Astrocyte (in vitro differentiated cells and primary cell): Measurements from ENCODE around the gene SENP1. TPM values are rescaled to one million over a fixed set of nuclear protein-coding genes. Genes with fewer than 3 reads are reported as not detected.

Experiments used
- DNase-seq: peaks from one replicate; pipeline ENCODE4 v3.0.0-alpha.2; 2010; ENCODE audit warnings: low read depth
- FAIRE-seq: peaks from 2 replicates; lab custom pipeline; 2011; peaks lifted over from hg19 to GRCh38; lab: Jason Lieb, UNC
- H2AFZ ChIP-seq: 2 replicates; pipeline ENCODE4 v1.6.0; 2012; ENCODE audit warnings: low read depth, low read length, inconsistent platforms
- H3K27ac ChIP-seq: 2 replicates; pipeline ENCODE4 v1.5.1; 2011; ENCODE audit warnings: low read depth, low read length, inconsistent platforms
- H3K27me3 ChIP-seq: 2 replicates; pipeline ENCODE4 v1.6.0; 2011; ENCODE audit warnings: low read length, inconsistent platforms; ENCODE audit not compliant: insufficient read depth
- H3K36me3 ChIP-seq: 2 replicates; pipeline ENCODE4 v1.5.1; 2011; ENCODE audit warnings: low read length, inconsistent platforms; ENCODE audit not compliant: insufficient read depth
- H3K4me1 ChIP-seq: 2 replicates; pipeline ENCODE4 v1.5.1; 2011; ENCODE audit warnings: low read length, inconsistent platforms; ENCODE audit not compliant: insufficient read depth
- H3K4me2 ChIP-seq: 2 replicates; pipeline ENCODE4 v1.6.0; 2012; ENCODE audit warnings: low read length, inconsistent platforms
- H3K4me3 ChIP-seq: 2 replicates; pipeline ENCODE4 v1.5.1; 2011; ENCODE audit warnings: low read depth, mild to moderate bottlenecking, low read length, inconsistent platforms; ENCODE audit not compliant: insufficient read depth
- H3K79me2 ChIP-seq: 2 replicates; pipeline ENCODE4 v1.6.0; 2012; ENCODE audit warnings: mild to moderate bottlenecking, low read length, inconsistent platforms; ENCODE audit not compliant: insufficient read depth
- H3K9ac ChIP-seq: 2 replicates; pipeline ENCODE4 v1.6.0; 2012; ENCODE audit warnings: mild to moderate bottlenecking, low read length, inconsistent platforms
- H3K9me3 ChIP-seq: 2 replicates; pipeline ENCODE4 v1.5.1; 2012; ENCODE audit warnings: low read depth, mild to moderate bottlenecking, low read length, inconsistent platforms; ENCODE audit not compliant: insufficient read depth
- H4K20me1 ChIP-seq: 2 replicates; pipeline ENCODE4 v1.6.0; 2012; ENCODE audit warnings: low read length, inconsistent platforms; ENCODE audit not compliant: insufficient read depth
- H3K27ac Mint-ChIP-seq: one replicate; pipeline ENCODE4 v1.8.0; 2021; ENCODE audit warnings: mild to moderate bottlenecking, mixed read lengths; ENCODE audit not compliant: unreplicated experiment
- H3K27me3 Mint-ChIP-seq: one replicate; pipeline ENCODE4 v1.8.0; 2021; ENCODE audit warnings: low read depth, mixed read lengths; ENCODE audit not compliant: unreplicated experiment
- H3K36me3 Mint-ChIP-seq: one replicate; pipeline ENCODE4 v1.8.0; 2021; ENCODE audit warnings: low read depth, mixed read lengths; ENCODE audit not compliant: unreplicated experiment
- H3K4me1 Mint-ChIP-seq: one replicate; pipeline ENCODE4 v1.8.0; 2021; ENCODE audit warnings: low read depth, mixed read lengths; ENCODE audit not compliant: unreplicated experiment
- H3K4me3 Mint-ChIP-seq: one replicate; pipeline ENCODE4 v1.8.0; 2021; ENCODE audit warnings: mild to moderate bottlenecking, moderate library complexity, mixed read lengths; ENCODE audit not compliant: unreplicated experiment
- H3K9me3 Mint-ChIP-seq: one replicate; pipeline ENCODE4 v1.8.0; 2021; ENCODE audit warnings: mild to moderate bottlenecking, mixed read lengths; ENCODE audit not compliant: unreplicated experiment
- CTCF ChIP-seq: IDR thresholded peaks from 2 replicates; pipeline ENCODE4 v1.5.1; 2011; ENCODE audit warnings: low read depth, mild to moderate bottlenecking, inconsistent platforms, low read length, moderate library complexity; ENCODE audit not compliant: insufficient read depth
- EZH2 ChIP-seq: IDR thresholded peaks from 2 replicates; pipeline ENCODE4 v1.6.1; 2012; ENCODE audit warnings: mild to moderate bottlenecking, low read length, inconsistent platforms; ENCODE audit not compliant: insufficient read depth
- total RNA-seq: library from RNA; stranded (reverse); gene quantifications from 2 replicates; pipeline ENCODE4 v1.2.1, GENCODE V29; 2021

The SENP1 gene
- total RNA-seq, 1 donor from 2014 or later: 13.6 TPM

- Histone ChIP-seq H2AFZ (no peak overlapping the region), H3K27me3 (peaks cover 5% of the 10 kb centered on the region), H3K4me1 (no peaks in the 10 kb centered on the region), H3K9ac (no peak overlapping the region), H3K79me2 (no peaks in the 10 kb centered on the region), H3K4me2 (no peak overlapping the region), H3K4me3 (no peak overlapping the region), H3K36me3 (no peaks in the 10 kb centered on the region), H3K27ac (no peak overlapping the region), H4K20me1 (no peaks in the 10 kb centered on the region), H3K9me3 (no peaks in the 10 kb centered on the region)
- no peak for DNase-seq
- Mint-ChIP-seq H3K27me3 (peaks cover 14% of the 10 kb centered on the region), H3K4me1 (peaks cover 19% of the 10 kb centered on the region), H3K9me3 (no peaks in the 10 kb centered on the region), H3K4me3 (no peak overlapping the region), H3K36me3 (no peaks in the 10 kb centered on the region), H3K27ac (no peak overlapping the region)
- FAIRE-seq: no peak
- TF ChIP-seq CTCF (no peak), EZH2 (no peak)
Observed at GRCh38 chr12:48027183-48028002, 78.5 kb downstream of the SENP1 start.

- H3K36me3 ChIP-seq: no peaks in the 10 kb centered on the region
- no peak overlapping the region for H3K27ac Mint-ChIP-seq
- H3K4me2 ChIP-seq: no peak overlapping the region
- no peaks in the 10 kb centered on the region for H3K9me3 ChIP-seq
- H3K27ac ChIP-seq: no peak overlapping the region
- H3K27me3 Mint-ChIP-seq: peaks cover 17% of the 10 kb centered on the region
- H3K4me1 ChIP-seq: no peaks in the 10 kb centered on the region
- DNase-seq (no peak), FAIRE-seq (no peak)
- no peak overlapping the region for H3K9ac ChIP-seq
- no peak overlapping the region for H3K4me3 ChIP-seq
- peaks cover 19% of the 10 kb centered on the region for H3K4me1 Mint-ChIP-seq
- H2AFZ ChIP-seq: no peak overlapping the region
- H3K9me3 Mint-ChIP-seq: no peaks in the 10 kb centered on the region
- no peaks in the 10 kb centered on the region for H3K79me2 ChIP-seq
- TF ChIP-seq EZH2 (no peak), CTCF (no peak)
- no peak overlapping the region for H3K4me3 Mint-ChIP-seq
- H4K20me1 ChIP-seq: no peaks in the 10 kb centered on the region
- peaks cover 7% of the 10 kb centered on the region for H3K27me3 ChIP-seq
- no peaks in the 10 kb centered on the region for H3K36me3 Mint-ChIP-seq
Observed at GRCh38 chr12:48026060-48026827, 79.6 kb downstream of the SENP1 start.
